Endodermal cell (in vitro differentiated cells): ENCODE results near the gene CMIP. TPM values are rescaled to one million over a fixed set of nuclear protein-coding genes. Genes with fewer than 3 reads are reported as not detected.

Experiments
- DNase-seq: peaks from one replicate; pipeline ENCODE4 v3.0.0-alpha.2; 2017
- H3K27ac ChIP-seq: 2 replicates; pipeline ENCODE4 v1.5.1; 2013; ENCODE audit warnings: mild to moderate bottlenecking, low read depth, low read length, moderate library complexity
- H3K27me3 ChIP-seq: 2 replicates; pipeline ENCODE4 v1.6.1; 2013; ENCODE audit warnings: mild to moderate bottlenecking, low read length, moderate library complexity; ENCODE audit not compliant: insufficient read depth, control insufficient read depth, poor library complexity, severe bottlenecking
- H3K36me3 ChIP-seq: 2 replicates; pipeline ENCODE4 v1.7.0; 2013; ENCODE audit warnings: mild to moderate bottlenecking, low read length, moderate library complexity; ENCODE audit not compliant: control insufficient read depth, insufficient read depth
- H3K4me1 ChIP-seq: one replicate; pipeline ENCODE4 v1.7.0; 2013; ENCODE audit warnings: low read length; ENCODE audit not compliant: control insufficient read depth, insufficient read depth
- H3K4me3 ChIP-seq: 2 replicates; pipeline ENCODE4 v1.5.1; 2013; ENCODE audit warnings: mild to moderate bottlenecking, low read length, moderate library complexity
- H3K9ac ChIP-seq: 2 replicates; pipeline ENCODE4 v1.6.1; 2013; ENCODE audit warnings: mild to moderate bottlenecking, low read length, moderate library complexity; ENCODE audit not compliant: poor library complexity, severe bottlenecking; ENCODE audit errors: extremely low read depth
- H3K9me3 ChIP-seq: 2 replicates; pipeline ENCODE4 v1.6.1; 2013; ENCODE audit warnings: mild to moderate bottlenecking, low read length, moderate library complexity; ENCODE audit not compliant: control insufficient read depth
- H3K27ac Mint-ChIP-seq: 2 replicates; pipeline ENCODE4 v1.8.0; 2020; ENCODE audit warnings: mixed read lengths
- H3K27me3 Mint-ChIP-seq: 2 replicates; pipeline ENCODE4 v1.8.0; 2021; ENCODE audit warnings: mild to moderate bottlenecking, mixed read lengths; ENCODE audit not compliant: insufficient read depth
- H3K36me3 Mint-ChIP-seq: 2 replicates; pipeline ENCODE4 v1.8.0; 2020; ENCODE audit warnings: low read depth, mixed read lengths
- H3K4me1 Mint-ChIP-seq: 2 replicates; pipeline ENCODE4 v1.8.0; 2020; ENCODE audit warnings: mixed read lengths
- H3K4me3 Mint-ChIP-seq: 2 replicates; pipeline ENCODE4 v1.8.0; 2020; ENCODE audit warnings: mild to moderate bottlenecking, moderate library complexity, mixed read lengths
- H3K9me3 Mint-ChIP-seq: 2 replicates; pipeline ENCODE4 v1.8.0; 2020; ENCODE audit warnings: mild to moderate bottlenecking, mixed read lengths
- CTCF ChIP-seq: fragments of 200-600 bp; sonication (generic); conservative IDR thresholded peaks from 2 replicates; pipeline ENCODE4 v1.5.0; 2021; ENCODE audit warnings: antibody characterized with exemption, mild to moderate bottlenecking
- WGBS, 2 experiments: methylation state at CpG; one replicate each; pipeline versions ENCODE4 v1.1.5 to v1.1.7; 2013; ENCODE audit warnings: missing lambda C conversion rate in 2 of 2, mixed read lengths in 1 of 2; ENCODE audit not compliant: insufficient coverage in 1 of 2, insufficient read length in 1 of 2; 5-methylcytosine and 5-hydroxymethylcytosine counted together
- total RNA-seq, 2 donors: library from RNA; stranded (reverse); fragmentation: NEBNext Ultra II Directional in 1 of 2; extraction: Animal tissue kit (Norgen Biotek cat#: 25700) in 1 of 2; gene quantifications; 2 replicates in 1 of 2; 3 replicates in 1 of 2; pipeline ENCODE4 v1.2.1, GENCODE V29; 2021

The CMIP gene
- total RNA-seq, 2 donors from 2014 or later = 64.0 to 64.7 TPM

GRCh38 chr16:81494888-81495287 is 50.3 kb downstream of the CMIP start:
- Mint-ChIP-seq H3K9me3 (no peaks in the 10 kb centered on the region), H3K4me3 (no peak overlapping the region), H3K4me1 (peaks cover 5% of the 10 kb centered on the region), H3K36me3 (peaks cover 9% of the 10 kb centered on the region), H3K27ac (no peak overlapping the region), H3K27me3 (no peaks in the 10 kb centered on the region)
- Histone ChIP-seq H3K9ac (no peak overlapping the region), H3K4me1 (no peaks in the 10 kb centered on the region), H3K27me3 (no peaks in the 10 kb centered on the region), H3K9me3 (no peaks in the 10 kb centered on the region), H3K4me3 (no peak overlapping the region), H3K36me3 (peaks cover 4% of the 10 kb centered on the region), H3K27ac (no peak overlapping the region)
- no peak for DNase-seq
- 97 to 100% methylated on average over 3 to 4 of the region's 4 CpGs for WGBS, 2 experiments
- TF ChIP-seq CTCF = no peak

GRCh38 chr16:81495321-81496234 is 51.0 kb downstream of the CMIP start:
- no peaks in the 10 kb centered on the region for H3K27me3 Mint-ChIP-seq
- Histone ChIP-seq H3K4me1 (no peaks in the 10 kb centered on the region), H3K27ac (no peak overlapping the region), H3K9me3 (no peaks in the 10 kb centered on the region), H3K4me3 (no peak overlapping the region), H3K27me3 (no peaks in the 10 kb centered on the region), H3K36me3 (peaks cover 4% of the 10 kb centered on the region), H3K9ac (no peak overlapping the region)
- no peak for DNase-seq
- peak overlapping the region; percentile 74 for H3K27ac Mint-ChIP-seq
- peaks cover 5% of the 10 kb centered on the region for H3K4me1 Mint-ChIP-seq
- no peak for TF ChIP-seq CTCF
- no peaks in the 10 kb centered on the region for H3K9me3 Mint-ChIP-seq
- peaks cover 9% of the 10 kb centered on the region for H3K36me3 Mint-ChIP-seq
- WGBS, 2 experiments = 92 to 94% methylated on average over 16 to 17 of the region's 17 CpGs
- no peak overlapping the region for H3K4me3 Mint-ChIP-seq

GRCh38 chr16:81496321-81496720 is 51.7 kb downstream of the CMIP start:
- Mint-ChIP-seq H3K27ac (no peak overlapping the region), H3K27me3 (no peaks in the 10 kb centered on the region), H3K36me3 (peaks cover 9% of the 10 kb centered on the region), H3K9me3 (no peaks in the 10 kb centered on the region), H3K4me3 (no peak overlapping the region), H3K4me1 (peaks cover 5% of the 10 kb centered on the region)
- H3K27me3 ChIP-seq = no peaks in the 10 kb centered on the region
- H3K36me3 ChIP-seq = peaks cover 2% of the 10 kb centered on the region
- no peak overlapping the region for H3K27ac ChIP-seq
- H3K4me3 ChIP-seq = no peak overlapping the region
- no peaks in the 10 kb centered on the region for H3K4me1 ChIP-seq
- H3K9me3 ChIP-seq = no peaks in the 10 kb centered on the region
- H3K9ac ChIP-seq = no peak overlapping the region
- 95 to 97% methylated on average over 7 of the region's 7 CpGs for WGBS, 2 experiments
- TF ChIP-seq CTCF = no peak
- DNase-seq = no peak
